Dermis microvascular lymphatic vessel endothelial cell (primary cell): ENCODE data around the gene ATXN8OS. TPM values are rescaled to one million over a fixed set of nuclear protein-coding genes. Genes with fewer than 3 reads are reported as not detected.
"Not testable (repeated sequence)": the region's sequence is repeated elsewhere in the genome, so short reads cannot be mapped to it uniquely, and the experiment has no call there.

ENCODE experiments used
- DNase-seq, 2 donors: peaks; one replicate each; pipeline versions ENCODE4 v3.0.0 to v3.0.0-alpha.2; 2010; ENCODE audit warnings: low read depth in 2 of 2
- total RNA-seq: library from RNA; depleted of rRNA; stranded (reverse); fragments of >200 nt; gene quantifications from 2 replicates; pipeline ENCODE4 v1.2.1, GENCODE V29; 2014

The ATXN8OS gene
- total RNA-seq = not detected in 2 replicates

DNA sequence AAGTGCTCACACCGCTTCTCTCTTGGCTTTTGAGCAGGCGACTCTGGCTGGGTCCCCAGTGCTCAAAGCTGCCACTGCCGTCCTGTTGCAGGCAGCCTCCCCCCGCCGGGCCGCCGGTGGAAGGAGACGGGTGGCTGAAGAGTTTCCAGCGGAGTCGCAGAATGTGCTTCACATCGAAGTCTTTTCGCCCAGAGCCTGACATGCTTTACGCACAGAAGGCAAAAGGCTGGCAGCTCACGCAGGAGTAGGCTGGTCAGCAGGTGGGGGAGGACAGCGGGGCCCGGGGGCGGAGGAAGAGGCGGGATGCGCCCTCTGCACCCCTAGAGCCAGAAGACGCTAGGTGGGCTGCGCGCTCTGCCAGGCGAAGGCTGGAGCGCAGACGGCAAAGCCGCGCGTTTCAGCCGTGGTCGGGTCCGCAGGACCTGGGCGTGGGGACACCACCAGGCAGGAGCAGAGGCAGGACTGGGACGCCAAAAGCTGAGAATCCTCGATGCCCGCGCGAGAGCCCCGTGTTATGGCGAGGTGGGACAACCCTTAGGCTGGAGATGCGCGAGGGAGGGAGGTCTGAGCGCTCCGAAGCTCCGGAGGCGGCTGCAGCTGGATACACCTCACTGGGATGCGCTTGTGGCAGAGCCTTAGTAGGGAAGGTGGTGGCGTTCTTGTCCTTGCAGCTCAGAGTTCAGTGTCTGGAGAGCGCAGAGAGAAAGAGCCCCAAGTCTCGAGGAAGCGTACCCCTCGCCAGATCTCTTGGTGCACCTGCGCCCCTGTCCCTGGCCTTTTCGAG is at the start of gene ATXN8OS:
TSS of gene ATXN8OS (plus strand) at position 329 of the 784 bp plus-strand sequence.
- DNase-seq = no peak

DNA sequence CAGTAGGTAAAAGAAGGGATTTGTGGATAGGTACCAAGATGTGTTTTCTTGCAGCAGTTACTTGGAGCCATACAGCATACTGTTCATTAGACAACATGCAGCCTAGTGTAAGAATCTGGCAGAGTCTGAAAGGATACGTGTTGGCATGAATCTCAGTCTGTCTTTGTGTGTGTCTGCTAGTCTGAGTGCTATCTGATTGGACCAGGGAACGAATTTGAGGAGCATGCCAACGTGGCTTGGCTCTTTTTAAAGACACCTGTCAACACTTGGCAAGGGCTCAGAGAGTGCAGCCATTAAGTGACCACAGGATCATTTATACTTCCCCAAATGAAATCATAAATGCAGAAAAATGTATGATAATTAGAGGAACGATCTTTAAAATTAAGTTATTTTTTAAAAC is 27.6 kb upstream of the ATXN8OS start:
- DNase-seq = no peak

DNA sequence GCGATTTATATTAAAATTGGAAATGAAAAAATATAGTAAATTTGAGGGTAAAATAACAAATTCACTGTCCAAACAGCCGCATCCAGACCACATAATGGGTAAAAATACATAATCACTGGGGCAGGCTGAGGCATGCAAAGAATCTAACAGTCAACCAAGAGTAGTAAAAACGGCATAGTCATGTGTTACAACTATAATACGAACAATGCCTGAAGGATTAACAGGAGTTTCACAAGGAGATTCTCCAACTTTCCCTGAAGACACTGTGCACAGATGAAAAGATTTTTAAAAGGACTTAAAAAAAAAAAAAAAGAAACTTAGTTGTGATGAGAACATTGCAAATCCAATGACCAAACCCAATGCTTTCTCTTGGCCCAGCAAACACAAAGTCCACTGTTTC is 20.4 kb upstream of the ATXN8OS start:
- no peak for DNase-seq

DNA sequence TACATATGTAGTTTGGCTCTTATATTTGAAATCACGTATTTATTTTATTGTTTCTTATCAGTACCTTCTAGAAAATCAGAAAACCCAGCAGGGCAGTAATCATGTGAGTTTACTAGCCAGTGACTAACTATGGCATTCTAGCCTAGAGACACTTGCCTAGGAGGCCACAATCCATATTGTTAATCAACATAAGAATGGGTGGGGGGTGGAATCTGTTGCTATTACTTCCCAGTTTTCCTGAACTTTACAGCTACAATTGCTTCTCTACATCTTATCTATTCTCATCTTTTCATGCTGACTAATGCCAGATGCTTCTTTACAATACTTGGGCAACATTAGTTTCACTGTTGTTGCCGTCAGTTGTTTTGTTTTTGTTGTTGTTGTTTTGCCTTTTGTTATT is 18.7 kb upstream of the ATXN8OS start:
- DNase-seq = no peak

DNA sequence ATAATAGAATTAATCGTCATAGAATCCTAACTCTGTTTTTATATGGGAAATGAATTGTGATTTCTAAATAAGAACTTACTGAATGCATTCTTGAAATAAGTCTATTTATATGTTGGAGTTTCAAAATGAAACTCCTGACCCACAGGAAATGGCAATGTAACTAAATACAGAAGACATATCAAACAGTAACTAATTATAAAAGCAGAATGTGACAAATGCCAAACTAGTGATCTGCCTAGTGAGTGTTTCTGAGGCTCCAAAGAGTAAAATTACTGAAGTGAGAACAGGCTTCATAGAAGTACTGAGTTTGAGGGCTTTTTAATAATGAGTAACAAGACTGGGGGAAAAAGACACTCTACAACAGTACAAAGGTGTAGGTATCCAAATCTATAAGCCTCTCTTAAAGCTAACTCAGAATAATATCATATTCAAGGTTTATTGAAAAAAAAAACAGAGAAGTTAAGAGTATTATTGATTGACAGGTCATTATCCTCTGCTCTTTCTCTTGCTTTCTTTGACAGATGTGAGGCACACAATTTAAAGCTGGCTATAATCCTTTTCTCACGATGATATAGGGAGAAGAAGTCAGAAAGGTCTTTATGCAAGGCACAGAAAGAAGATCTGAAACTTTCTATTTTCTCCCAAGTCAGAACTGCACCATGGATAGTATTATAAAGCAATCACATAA is 17.4 kb upstream of the ATXN8OS start:
- DNase-seq = no peak

DNA sequence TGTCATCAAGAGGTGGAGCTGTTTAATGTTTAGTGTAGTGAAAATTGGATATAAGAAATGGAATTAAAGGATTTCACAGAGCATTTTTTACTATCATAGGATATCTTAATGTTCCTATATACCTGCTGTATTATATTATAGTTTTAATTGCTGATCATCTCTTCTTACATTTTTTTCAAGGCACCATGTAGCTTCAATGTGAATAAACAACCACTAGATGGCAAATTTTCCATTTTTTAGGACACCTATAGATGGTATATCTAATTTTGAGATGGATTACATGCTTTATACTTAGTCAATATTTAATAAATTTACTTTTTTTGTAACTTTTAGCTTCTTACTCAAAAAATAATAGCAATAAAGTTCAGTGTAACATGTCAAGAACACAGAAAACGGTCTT is 9.0 kb upstream of the ATXN8OS start:
- DNase-seq = no peak

DNA sequence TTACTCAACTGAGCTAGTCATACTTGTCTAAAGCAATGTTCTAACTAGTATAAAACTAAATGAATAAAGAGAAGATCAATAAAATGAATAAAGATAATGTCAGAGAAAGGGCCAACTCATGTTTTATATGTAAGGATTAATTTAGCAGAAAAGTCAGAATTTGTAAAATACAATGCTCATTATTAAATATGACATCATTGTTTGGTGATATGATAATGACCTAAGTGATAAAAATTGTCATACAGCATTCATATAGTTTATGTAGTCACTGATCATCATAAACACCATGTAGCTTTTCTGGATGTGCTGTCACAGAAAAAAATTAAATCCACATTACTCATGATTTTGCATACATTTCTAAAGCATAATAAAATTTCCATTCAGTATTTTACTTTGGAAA is 3.1 kb upstream of the ATXN8OS start:
- no peak for DNase-seq

DNA sequence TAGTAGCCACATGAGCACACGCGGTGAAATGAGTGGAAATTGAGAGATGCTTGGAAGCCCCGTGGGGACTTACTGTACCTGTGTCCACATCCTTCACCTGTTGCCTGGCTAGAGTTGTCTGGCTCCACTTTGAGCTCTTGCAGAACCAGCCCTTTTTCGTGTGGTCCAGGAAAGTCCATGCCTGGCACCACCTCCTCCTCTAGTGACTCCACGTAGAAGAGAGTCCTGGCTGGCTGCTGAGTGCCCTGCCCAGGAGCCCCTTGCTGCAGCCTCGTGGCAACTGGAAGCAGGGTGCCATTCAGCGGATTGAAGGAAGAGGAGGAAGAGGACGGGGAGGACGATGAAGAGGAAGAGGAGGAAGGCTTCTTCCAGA is 515 bp upstream of the ATXN8OS start:
- no peak for DNase-seq

DNA sequence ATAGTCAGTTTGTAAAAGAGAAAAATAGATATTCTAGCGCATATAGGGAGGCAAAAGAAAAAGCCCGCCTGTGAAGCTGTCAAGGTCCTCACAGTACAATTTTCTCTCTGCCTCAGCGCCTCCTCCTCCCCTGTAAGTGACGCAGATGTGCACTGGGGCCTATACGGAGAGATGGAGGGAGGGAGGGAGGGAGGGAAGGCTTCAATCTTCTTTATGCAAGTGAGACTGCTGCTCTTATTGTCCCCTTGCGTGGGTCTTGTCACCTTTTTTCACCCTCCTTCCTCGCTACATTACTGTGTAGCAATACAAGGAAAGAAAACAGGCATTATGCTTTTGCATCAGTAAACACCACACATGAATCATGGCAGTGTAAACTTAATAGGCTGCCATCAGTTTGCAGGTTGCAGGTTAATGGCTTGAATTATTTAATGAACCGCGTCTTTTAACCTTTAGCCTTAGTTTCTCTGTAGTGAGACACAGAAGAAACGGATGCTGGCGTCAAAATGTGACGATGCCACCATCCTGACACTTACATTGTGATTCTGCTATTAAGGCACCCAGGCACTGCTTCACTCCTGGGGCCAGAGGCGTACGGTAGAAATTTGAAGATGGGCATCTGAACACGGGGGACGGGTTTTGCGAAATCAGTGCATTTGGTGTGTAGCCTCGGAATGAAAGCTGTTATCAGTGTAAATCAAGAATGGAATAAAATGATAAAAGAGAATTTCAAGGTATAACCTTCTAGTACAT is 905 bp downstream of the ATXN8OS start, which contains the start of gene KLHL1:
TSS of gene KLHL1 (minus strand) at position 97 of the 750 bp plus-strand sequence. CDS start 753 bp downstream, outside the sequence.
- DNase-seq = no peak

DNA sequence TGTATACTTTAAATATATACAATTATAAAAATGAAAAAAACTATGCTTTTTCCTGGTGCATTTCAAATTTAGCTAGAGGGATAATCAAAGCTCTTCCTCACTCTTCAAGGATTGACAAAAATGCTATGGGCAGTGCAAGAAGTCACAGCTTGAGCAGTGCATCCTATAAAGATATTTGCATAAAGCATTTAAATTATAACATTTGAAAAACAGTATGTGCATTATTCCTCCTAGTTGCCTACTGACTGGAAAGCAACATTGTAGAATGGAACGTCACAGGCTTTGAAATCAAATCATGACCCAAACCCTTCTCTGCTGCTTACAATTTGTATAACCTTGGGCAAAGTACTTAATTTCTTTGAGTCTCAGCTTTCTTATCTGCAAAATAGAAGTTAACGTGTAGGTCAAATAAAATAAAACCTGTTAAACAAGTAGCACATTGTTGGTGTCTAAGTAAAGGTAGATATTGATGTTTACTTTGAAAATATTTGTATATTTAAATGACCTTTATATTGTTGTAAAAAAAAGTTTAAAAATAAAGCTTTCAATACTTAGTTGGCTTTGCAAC is 9.8 kb downstream of the ATXN8OS start:
- DNase-seq = no peak

DNA sequence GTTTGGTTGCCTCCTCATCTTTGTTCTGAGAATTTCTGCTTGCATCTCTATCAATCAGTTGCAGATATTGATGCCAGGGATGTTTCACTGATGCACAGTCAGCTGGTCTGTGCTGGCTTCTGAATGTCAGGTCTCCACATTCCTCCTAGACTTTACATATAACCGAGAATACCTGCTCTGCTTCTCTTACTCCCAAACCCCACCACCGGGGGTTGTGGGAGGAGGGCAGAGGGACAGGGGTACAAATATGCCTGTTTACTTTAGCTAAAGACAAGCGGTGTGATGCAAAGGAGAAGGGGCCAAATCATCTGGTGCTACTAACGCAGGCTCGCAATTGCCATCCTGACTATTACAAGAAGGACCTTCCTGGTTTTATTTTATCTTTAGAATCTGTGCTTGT is 18.1 kb downstream of the ATXN8OS start:
- no peak for DNase-seq

DNA sequence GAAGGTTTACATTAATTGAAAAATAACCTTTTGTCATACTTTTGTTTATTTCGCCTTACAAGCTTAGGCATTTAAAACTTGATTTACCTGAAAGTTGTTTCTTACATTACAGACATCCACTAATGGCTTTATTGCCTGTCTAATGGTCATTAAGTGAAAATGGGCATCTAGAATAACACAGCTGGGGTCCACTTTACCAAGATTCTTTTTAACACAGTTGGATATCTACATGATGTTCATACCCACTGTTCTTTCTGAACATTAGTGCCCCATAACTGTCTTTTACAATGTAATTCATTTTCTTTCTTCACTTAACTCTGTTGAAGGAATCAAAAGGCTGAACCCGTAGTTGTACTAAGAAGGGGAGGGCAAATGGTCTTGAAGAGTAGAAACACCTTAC is 20.5 kb downstream of the ATXN8OS start:
- DNase-seq = no peak

DNA sequence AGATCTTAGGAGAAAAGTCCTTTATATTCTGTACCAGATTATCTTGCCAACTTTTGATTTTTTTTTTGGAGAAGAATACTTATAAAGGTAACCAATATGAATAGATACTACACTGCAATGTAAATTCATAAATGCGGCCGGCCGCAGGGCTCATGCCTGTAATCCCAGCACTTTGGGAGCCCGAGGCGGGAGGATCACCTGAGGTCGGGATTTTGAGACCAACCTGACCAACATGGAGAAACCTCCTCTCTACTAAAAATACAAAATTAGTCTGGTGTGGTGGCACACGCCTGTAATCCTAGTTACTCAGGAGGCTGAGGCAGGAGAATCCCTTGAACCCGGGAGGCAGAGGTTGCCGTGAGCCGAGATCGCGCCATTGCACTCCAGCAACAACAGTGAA is 35.0 kb downstream of the ATXN8OS start:
- DNase-seq = not testable (repeated sequence)

DNA sequence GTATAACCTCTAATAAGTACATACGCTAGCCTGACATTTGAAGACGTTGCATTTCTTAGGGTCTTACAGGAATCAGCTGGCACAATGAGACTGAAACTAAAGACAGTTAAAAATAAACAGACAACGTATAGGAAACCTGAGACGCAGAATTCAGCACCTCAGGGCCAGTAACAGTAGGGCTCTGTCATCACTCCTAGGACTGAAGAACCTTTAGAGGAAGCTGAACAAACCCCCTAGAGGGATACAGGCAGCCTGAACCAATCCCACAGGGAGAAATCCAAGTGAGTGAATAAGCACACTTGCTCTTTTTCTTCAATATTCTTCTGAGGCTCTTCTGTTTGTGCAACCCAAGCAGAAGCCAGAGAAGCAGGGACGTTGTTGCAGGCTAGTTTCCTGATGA is 54.5 kb downstream of the ATXN8OS start:
- no peak for DNase-seq

DNA sequence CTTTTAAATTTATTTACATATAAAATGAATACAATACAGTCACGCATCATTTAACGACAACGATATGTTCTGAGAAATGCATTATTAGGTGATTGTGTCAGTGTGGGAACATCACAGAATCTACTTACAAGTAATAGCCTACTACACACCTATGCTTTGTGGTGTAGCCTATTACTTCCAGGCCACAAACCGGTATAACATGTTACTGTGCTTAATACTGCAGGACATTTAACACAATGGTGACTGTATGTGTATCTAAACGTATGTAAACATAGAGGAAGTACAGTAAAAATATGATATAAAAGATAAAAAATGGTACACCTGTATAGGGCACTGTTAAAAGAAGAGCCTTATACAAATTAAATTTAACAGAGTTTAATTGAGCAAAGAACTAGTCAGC is 63.1 kb downstream of the ATXN8OS start:
- DNase-seq = no peak

DNA sequence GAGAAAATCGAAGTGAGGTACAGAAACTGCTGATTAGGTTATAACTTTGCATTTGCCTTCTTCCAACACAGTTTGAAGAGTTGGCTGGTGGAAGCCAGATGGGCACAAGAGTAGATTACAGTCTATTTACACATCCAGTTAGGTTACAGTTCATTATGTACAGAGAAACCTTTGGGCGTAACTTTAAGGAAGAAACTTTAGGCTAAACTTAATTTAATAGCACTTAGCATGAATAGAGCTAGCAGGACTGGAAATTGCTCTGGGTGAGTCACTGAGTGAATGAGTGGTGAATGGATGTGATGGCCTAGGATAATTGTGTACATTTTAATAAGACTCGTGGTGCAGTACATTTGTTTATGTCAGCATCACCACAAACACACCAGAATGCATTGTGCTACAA is 63.5 kb downstream of the ATXN8OS start:
- no peak for DNase-seq

DNA sequence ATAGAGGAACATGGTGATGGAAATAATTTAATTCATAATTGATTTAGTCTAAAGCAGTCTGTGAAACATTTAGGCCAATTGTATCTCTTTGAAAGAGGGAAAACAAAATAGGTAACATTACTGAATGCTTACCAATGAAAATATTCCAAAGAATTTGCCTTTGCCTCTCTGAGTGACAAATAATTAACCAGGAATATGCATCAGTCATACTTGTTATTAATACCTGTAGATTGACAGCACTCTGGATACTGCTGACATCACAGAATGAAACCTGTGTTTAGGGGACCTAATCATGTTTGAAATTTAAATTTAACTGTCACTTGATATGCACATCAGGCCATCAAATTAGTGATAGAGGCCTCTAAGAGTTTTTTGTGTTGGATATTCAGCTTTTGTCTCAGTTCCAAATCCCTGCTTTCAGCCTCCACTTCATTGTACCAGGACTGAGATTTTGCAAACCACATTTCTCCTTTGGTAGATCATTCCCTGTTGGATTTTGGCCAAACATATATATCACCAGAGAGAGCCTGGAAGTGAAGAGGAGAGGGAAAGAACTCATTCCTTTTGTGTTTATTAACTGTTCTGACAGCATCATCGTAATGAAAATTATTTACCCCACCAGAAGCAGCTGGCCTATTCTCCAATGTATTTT is 65.4 kb downstream of the ATXN8OS start:
- no peak for DNase-seq

DNA sequence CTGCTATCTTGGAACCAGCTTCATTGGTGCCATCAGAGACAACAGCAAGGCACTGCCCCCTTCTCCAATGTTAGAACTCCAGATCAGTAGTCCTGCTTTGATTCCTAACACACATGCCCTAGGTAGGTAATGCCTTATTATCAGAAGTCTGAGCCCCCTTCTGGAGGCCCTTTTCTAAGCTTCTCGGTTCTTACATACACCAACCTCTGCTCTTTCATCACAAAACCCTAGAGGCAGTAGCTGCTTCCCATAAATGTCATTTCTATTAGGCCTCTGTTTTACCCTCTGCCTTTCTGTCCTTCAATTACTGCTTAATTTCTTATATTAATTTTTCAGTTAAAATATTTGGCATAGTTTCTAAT is 66.0 kb downstream of the ATXN8OS start:
- no peak for DNase-seq

DNA sequence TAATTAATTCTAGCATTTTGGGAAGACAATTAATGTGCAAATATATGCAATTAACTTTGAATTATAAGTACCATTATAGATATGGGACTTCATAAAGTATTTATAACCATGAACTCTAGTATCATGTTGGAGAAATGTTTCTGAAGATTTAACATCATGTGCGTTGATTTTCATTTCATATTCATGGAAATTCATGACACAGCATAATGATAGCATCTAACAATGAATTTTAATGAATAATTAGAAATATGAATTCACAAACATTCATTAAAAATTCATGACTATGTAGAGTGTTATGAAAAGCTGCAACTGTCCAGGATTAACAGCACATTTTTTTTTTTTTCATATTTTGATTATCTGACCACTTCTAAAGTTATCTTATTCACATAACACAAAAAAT is 70.7 kb downstream of the ATXN8OS start:
- DNase-seq = no peak
